ENCODE data around the gene ZBTB7C.
"Not testable (repeated sequence)": the region's sequence is repeated elsewhere in the genome, so short reads cannot be mapped to it uniquely, and the experiment has no call there.

The ZBTB7C gene

DNA sequence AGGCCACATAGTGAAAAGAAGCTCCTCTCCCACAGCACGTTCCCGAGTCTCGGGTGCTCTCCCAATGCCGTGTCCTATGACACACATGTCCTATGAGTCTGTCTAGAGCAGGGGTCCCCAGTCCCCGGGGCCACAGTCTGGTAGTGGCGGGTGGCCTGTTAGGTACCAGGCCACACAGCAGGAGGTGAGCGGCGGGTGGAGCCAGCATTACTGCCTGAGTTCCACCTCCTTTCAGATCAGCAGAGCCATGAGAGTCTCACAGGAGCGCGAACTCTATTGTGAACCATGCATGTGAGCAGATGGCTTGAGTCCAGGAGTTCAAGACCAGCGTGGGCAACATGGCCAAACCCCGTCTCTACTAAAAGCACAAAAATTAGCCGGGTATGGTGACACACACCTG lies 112.6 kb downstream of the ZBTB7C start:
- no peak for DNase-seq (ENCODE audit: low spot score)

DNA sequence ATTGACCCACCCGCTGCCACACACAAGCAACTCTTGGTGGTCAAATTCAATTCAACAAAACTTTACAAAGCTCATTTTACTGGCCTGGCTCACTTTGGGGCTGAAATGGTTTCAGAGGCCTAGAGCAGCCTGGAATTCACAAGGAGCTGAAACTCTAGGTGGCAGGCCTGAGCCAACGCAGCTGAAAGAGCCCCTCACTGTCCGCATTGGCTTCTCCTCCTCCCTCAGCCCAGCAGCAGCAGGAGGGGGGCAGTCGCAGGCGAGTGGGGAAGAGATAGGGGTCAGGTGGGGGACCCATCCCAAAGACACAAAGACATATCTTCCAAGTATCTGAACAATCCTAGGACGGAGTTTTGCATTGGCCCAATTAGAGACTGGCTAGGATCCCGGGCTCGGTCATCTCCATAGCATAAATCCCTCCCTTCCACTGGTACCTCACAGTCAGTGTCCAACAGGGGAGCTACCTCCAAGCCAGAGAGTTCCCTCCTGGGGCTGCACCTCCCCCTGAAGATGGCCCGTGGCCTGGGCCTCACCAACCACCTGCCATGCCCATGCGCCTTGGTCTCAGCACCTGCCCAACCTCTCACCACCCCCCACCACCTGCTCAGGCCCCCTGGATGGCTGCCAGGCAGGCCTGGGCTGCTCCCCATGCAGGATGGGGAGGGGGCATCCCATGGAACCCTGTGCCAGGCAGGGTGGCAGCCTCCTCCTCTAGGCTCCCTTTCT lies 113.4 kb downstream of the ZBTB7C start:
- no peak for DNase-seq (ENCODE audit: low spot score)

DNA sequence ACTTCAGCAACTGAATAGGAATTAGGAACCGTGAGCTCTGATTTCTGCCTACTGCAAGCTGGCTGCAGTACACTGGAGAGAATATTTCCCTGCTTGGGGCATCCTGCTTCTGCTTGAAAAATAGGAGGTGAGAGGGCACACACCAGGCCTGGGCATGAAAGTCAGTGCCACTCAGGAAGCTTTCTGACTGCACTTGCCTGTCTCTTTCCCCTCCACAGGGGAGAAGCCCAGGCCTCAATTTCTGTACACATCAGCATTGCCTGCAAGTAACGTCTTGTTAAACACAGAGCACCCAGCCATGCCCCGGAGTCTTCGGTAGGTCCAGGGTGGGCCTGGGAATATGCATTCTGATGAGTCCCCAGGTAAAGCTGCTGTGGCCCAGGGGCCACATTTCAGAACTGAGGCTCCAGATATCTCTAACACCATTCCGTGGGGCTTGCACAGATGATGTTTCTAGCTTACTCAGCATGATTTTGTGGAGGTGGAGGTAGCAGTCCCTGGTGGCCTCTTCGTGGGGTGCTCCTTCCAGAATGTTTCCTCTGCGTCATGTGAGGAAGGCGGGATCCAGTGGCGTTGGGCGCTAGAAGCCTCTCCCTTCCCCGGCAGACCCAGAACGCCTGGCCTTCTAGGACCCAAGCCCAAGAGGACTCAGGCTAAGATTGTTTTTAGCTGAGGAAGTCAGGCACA lies 114.1 kb downstream of the ZBTB7C start:
- DNase-seq (ENCODE audit: low spot score) = no peak

DNA sequence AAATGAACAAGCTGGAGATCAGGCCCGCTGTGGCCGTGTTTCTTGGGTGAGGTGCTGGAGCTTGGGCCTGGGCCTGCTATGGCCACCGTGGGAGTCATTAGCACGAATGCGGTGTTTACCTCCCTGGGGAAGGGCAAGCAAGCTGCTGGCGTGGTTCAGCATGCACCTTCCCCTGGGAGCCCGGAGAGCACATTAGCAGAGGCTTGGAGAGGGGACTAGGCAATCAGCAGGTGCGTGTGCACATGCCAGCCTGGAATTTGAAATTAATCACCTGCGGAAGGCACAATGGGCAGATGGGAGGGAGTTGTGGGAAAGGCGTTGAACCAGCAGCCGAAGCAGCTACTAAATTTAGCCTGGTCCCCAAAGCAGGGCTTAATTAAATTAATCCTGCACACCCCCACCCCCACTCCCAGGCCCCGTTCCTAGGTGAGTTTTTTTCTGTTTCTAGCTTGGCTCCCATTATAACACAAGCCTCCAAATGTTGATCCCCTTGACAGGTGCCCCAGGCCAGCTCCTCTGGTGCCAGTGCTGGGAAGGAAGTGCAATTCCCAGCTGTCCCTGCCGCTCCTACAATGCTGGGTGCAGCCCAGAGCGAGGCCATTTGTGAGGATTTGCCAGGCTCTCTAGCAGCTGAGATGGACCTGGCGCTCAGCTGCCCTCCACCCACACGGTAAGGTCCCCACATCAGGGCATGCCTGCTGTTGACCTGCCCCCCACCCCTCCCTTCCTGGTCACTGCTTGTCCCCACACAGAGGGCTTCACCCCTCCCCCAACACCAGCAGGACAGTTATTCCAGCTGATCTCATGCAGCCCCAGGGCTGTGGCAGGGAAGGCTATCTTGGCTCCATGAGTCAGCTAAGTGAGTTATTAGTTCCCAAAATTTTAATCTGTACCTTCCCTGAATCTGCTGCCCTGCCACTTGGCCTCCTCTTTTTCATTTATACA lies 115.0 kb downstream of the ZBTB7C start:
- DNase-seq (ENCODE audit: low spot score) = no peak

DNA sequence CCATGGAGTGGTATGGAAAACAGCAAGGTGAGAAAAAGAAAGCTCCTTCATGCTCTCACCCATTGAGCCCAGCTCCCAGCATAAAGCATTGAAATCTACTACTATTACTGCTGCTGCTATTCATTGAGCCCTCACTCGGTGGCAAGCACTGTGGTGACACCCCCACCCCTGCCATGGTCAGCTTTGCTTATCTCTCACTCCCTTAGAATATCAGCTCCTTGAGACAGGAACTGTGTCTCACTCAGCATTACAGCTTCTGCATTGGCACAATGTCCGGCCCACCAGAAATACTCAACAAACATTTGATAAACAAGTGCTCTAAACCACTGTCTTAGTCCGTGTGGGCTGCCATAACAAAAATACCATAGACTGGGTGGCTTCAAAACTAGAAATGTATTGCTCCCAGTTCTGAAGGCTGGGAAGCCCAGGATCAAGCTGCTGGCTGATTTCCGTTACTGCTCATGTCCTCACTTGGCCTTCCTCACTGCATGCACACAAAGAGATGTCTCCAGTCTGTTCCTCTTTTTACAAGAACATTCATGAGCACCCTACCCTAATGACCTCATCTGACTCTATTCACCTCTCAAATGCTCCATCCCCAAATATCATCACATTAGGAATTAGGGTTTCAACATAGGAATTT lies 116.3 kb downstream of the ZBTB7C start:
- DNase-seq (ENCODE audit: low spot score) = no peak

DNA sequence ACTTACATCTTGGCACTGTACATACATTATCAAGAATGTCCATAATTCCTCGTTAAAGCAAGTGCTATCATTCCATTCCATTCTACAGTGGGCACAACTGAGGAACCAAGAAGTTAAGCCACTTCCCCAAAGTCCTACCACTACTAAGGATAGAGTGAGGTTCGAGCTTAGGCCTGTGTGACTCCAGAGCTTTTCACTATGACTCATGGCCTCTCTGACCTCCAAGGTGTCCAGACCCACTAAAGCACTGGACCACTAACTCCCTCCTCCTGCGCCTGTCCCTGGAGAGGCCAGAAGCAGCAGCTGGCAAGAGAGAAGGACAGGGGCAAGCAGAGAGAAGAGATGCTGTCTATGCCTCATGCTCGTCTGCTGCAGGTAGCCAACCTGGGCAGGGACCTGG lies 117.0 kb downstream of the ZBTB7C start:
- no peak for DNase-seq (ENCODE audit: low spot score)

DNA sequence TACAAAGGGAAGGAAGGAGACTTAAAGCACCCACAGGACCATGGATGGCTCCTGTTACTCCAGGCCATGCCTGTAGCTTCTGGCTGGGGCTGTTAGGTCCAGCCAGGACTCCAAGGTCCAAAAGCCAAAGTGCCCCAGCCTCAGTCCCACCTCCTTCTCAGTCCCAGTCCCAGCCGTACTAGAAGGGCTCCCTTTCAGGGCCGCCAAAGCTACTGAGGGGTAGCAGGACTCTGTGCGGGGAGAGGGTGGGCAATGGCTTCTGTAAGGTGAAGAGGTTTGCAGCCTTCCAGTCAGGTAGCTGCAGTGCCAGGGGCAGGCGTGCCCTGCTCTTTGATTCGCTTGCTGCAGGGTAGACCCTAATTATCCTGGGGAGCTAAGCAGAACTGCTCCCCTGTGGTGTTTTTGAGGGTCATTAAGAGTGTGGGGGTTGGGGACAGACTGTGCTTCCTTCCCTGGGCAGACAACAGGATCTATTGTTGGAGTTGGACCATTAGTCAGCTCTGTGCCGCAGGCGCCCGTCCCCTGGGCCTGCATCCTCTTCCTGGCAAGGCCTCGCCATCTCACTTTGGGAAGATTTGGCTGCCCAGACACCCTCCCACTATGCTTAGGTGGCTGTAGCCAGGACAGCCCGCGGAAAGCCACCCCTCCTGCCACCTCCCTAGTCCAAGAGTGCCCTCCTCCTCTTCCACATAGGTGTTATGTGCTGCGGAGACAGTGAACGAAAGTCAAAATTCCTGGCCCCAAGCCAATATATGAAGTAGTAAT lies 118.8 kb downstream of the ZBTB7C start:
- DNase-seq (ENCODE audit: low spot score) = no peak

DNA sequence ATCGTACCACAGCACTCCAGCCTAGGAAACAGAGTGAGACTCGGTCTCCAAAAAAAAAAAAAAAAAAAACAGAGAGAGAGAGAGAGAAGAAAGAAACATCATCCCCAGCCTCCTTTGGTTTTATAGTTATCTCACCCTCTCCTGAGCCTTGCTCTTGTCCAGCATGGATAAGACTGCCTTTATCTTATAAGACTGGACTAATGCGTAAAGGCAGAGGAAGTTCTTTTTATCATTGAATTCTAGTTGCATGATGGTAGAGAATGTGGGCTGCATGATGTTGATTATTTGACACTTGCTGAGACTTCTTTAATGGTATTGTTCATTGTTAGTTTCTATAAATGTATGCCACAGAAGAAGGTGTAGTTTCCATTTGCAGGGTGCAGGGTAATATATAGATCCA lies 124.4 kb downstream of the ZBTB7C start:
- no peak for DNase-seq (ENCODE audit: low spot score)

DNA sequence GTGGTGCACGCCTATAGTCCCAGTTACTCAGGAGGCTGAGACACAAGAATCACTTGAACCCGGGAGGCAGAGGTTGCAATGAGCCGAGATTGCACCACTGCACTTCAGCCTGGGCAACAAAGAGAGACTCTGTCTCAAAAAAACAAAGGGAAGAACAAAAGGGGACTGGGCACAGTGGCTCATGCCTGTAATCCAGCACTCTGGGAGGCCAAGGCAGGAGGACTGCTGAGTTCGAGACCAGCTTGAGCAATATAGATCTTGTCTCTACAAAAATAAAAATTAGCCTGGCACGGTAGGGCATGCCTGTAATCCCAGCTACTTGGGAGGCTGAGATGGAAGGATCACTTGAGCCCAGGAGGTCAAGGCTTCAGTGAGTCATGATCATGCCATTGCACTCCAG lies 125.2 kb downstream of the ZBTB7C start:
- DNase-seq (ENCODE audit: low spot score) = not testable (repeated sequence)

DNA sequence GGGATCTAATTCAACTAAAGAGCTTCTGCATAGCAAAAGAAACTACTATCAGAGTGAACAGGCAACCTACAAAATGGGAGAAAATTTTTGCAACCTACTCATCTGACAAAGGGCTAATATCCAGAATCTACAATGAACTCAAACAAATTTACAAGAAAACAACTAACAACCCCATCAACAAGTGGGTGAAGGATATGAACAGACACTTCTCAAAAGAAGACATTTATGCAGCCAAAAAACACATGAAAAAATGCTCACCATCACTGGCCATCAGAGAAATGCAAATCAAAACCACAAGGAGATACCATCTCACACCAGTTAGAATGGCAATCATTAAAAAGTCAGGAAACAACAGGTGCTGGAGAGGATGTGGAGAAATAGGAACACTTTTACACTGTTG lies 127.7 kb downstream of the ZBTB7C start:
- DNase-seq (ENCODE audit: low spot score) = not testable (repeated sequence)

DNA sequence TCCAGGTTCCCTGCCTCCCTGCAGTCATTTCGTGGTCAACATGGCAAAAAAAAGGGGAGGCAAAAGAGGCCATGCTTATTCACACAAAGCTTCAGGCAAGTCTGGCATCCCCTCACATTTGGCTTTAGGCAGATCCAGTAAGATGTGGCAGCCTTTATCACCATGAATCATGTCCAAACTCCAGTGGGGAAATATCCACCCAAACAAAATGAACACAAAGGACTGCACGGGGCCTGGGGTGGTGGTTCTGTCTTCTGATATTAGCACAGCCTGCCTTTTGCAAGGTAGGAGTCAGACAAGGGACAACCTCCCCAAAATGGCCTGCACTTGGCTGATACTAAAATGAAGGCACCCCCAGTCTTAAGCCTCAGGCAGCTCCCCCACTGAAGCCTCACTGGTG lies 129.9 kb downstream of the ZBTB7C start:
- no peak for DNase-seq (ENCODE audit: low spot score)

DNA sequence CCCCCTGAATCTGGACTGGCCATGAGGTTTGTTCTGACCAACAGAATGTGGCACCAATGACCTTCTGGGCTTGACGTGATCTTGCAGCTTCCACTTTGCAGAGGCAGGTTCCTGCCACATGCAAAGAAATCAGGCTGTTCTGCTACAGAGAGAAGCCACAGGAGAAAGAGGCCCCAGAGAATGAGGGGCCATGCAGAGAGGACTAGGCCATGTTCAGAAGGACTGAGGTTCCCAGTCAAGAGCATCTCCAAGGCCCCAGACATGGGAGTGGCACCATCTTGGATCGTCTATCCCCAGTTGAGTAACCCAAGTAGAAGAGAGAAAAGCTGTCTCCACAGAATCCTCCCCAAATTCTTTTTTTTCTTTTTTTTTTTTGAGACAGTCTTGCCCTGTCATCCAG lies 131.1 kb downstream of the ZBTB7C start:
- DNase-seq (ENCODE audit: low spot score) = no peak

DNA sequence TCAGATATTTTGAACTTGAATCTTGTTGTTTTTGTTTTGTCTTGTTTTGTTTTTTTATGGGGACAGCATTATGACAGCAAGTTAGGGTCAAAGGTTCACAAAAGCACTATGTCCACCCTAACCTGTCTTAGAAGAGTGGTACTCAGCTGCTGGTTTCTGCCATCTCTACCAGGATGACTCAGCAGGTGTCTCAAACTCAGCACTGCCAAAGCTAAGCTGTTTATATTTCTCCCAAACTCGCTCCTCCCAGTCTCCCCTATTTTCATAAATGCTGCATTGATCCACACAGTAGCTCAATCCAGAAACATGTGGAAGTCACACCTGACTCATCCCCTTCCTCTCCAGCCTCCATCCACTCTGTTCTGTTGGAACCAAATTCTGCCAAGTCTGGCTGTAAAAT lies 134.9 kb downstream of the ZBTB7C start:
- no peak for DNase-seq (ENCODE audit: low spot score)

DNA sequence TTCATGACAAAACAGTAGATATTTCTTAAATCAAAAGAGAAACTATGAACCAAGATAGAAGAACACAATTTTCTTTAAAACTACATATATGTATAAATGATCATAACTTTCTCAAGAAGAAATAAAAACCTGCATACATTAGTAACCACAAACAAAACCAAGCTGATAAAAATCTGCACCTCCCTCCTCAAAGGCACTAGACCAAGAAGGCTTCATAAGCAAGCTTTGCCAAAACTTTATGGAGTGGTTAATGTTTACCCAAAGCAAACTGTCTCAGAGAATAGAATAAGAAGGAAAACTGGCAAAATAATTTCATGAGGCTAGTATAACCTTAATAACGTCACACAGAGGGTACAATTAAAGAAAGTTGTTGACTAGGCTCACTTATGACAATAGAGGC lies 138.3 kb downstream of the ZBTB7C start:
- DNase-seq (ENCODE audit: low spot score) = no peak

DNA sequence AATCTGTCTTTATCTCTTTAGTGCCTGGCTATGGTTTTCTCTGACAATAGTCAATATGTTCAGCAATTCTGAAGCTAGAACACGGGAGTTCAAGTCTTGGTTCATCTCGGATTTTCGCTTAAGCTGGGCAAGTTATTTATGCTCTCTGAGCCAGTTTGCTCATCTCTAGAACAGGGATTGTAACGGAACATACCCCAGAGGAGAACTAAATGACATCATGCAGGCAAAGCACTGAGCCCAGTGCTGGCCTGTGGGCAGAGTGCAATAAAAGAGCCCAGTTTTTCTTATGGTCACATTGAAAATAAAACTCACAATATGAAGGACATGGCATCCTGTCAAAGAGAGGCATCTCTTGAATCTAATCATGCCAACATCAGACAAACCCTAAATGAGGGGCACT lies 143.9 kb downstream of the ZBTB7C start:
- DNase-seq (ENCODE audit: low spot score) = no peak

DNA sequence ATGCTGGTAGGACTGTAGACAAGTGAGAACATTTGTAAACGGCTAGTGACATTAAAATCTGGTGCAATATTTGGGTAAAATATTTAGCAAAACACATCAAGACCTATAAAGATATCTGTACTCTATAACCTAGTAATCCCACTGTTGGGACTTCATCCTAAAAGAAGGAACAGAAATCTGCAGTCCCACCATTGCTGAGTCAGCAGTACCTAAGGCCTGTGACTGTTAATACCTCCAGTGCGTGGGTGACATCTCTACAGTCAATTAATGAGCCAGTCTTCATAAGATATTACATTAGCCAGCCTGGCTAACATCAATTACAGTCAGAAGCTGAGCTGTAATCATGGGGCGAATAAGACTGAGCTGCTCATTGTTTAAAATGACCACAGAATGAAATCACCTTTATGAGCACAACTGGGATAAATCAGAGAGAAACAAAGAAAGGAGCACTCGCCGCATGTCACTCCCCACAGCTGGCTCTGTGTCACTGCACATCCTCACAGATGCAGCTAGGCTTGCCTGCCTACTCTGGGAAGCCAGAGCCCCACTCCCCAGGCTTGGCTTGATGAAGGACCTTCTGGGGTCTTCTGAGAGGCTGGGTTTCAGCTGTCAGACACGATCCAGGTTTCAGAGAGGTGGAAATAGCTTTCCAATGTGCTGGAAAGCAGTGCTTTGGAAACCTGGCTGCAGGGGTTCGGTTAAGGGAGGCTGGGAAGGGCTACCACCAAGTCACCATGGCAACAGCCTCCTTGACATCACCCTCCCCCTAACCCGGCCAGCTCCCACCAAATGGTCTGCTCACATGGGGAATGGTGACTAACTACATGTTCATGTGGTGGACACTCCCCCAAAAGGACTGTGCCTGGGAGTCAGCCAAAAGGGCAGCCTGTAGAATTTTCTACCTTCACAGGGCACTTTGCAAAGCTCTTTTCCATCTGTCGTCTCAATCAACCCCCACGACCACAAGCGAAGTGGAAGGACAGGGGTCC lies 145.0 kb downstream of the ZBTB7C start:
- DNase-seq (ENCODE audit: low spot score) = no peak

DNA sequence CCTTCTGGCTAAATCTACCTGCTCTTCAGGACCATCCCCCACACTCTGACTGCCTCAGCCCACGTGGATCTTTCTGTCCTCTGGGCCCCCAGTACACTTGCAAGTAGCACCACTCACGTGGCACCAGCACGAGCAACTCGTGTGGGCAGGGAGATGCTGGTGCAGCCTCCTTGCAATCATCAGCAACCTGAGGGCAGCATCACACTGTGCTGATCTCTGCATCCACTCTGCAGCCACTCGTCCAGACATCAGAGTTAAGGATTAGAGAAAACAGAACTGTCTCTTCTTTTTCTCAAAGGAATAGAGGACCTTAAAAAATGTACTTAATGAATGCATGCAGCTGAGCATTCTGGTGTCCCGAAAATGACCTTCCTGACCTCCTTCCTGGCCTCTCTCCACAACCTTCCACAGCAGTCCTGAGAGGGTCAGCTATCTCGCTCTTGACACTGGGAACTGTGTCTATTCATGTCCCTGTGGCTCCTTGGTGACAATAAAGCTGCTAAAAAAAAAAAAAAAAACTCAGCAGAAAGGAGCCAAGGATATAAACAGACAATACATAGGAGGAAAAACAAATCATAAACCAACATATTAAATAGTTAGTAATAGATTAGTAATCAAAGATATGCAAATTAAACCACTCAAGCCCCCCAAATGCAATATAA lies 145.9 kb downstream of the ZBTB7C start:
- DNase-seq (ENCODE audit: low spot score) = no peak

DNA sequence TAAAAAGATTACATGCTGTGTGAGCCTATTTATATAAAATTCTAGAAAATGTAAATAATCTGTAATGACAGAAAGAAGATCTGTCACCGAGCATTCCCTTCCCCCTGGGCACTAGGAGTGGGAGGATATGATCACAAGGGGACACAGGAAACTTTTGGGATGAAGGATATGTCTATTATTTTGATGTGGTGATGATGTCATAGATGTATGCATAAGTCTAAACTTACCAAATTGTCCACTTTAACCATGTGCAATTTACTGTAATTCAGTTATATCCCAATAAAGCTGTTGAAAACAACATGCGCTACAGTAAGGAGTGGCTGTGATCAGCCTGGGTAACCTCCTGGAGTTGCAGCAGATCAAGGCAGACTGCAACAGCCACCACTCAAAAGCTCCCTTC lies 148.9 kb downstream of the ZBTB7C start:
- no peak for DNase-seq (ENCODE audit: low spot score)

DNA sequence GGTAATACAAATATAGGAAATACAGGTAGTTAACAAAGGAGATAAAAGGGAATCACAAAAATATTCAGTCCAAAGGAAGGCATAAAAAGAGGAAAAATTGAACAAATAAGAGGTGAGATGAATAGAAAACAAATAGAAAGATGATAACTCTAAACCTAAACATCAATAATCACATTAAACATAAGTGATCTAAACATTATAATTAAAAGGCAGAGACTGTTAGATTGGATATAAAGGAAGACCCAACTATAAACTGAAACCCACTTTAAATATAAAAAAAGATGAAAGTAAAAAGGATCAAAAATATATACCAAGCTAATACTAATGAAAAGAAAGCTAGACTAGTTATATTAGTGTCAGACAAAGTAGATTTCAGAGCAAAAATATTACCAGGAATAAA lies 152.3 kb downstream of the ZBTB7C start:
- no peak for DNase-seq (ENCODE audit: low spot score)

All from hepatic stellate cell (primary cell).